Measurements from ENCODE around the gene CYP4V2. TPM values are rescaled to one million over a fixed set of nuclear protein-coding genes. Genes with fewer than 3 reads are reported as not detected.
"Not testable (repeated sequence)": the region's sequence is repeated elsewhere in the genome, so short reads cannot be mapped to it uniquely, and the experiment has no call there.

Gene CYP4V2
- total RNA-seq, 3 donors from 2014 or later = 4.8 to 7.2 (median 6.7) TPM

DNA sequence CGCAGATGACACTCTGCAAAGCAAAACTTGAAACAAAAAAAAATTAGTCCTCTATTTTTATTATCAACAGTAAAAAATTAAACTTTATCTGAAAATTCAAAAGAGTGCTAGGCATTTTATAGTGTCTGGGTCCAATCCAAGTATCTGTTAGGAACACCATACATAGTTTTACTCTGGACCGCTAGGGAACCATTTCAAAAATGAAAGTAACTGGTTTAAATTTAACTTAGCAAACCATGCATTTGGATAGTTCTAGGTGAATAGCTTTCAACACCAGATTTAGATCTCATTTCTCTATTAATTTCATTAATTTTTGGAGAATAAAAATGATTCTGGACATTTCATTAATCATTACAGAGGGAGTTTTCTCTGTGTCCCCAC lies 37.1 kb downstream of the CYP4V2 start:
- Mint-ChIP-seq H3K9me3 (peaks cover 7% of the 10 kb centered on the region), H3K4me3 (no peak overlapping the region), H3K4me1 (ENCODE audit: low read depth) (no peaks in the 10 kb centered on the region), H3K36me3 (ENCODE audit: insufficient read depth) (peaks cover 19% of the 10 kb centered on the region), H3K27me3 (ENCODE audit: low read depth) (no peaks in the 10 kb centered on the region)
- no peak for DNase-seq
- ATAC-seq = no peak

DNA sequence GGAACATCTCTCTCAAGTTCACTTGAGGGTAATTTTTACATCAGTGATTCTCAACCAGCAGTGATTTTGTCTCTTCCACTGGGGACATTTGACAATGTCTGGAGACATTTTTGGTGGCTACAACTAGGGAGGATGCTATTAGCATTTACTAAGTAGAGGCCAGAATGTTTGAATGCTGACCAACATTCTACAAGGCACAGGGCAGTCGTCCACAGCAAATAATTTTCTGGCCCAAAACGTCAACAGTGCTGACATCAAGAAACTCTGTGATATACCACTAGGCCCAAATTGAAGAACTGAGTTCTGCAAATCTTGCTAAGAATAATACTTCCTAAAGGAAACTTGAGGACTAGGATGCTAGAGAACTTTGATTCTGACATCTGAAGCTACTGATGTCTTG lies 43.0 kb downstream of the CYP4V2 start:
- Mint-ChIP-seq H3K27me3 (ENCODE audit: low read depth) (no peaks in the 10 kb centered on the region), H3K4me1 (ENCODE audit: low read depth) (no peaks in the 10 kb centered on the region), H3K36me3 (ENCODE audit: insufficient read depth) (peaks cover 24% of the 10 kb centered on the region), H3K9me3 (no peaks in the 10 kb centered on the region), H3K4me3 (no peak overlapping the region)
- ATAC-seq = no peak
- DNase-seq = no peak

DNA sequence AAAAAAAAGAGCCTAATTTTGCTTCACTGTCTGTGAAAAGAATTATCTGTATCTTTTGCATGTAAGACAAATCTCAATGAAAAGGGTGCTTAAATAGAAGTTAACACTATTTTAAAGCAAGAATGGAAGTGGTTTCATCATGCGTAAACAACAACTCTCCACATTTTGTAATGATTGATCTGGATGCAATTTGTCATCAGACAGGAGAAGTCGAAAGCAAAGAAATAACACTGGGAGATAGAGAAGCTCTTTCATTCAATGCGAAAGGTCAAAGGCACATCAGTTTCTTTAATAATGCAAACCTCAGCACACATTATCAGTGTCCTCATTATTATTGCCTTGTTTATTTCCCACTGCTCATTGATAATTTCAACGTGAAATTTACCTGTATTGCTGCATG lies 44.8 kb downstream of the CYP4V2 start:
- Mint-ChIP-seq H3K4me3 (no peak overlapping the region), H3K36me3 (ENCODE audit: insufficient read depth) (peaks cover 30% of the 10 kb centered on the region), H3K9me3 (no peaks in the 10 kb centered on the region), H3K27me3 (ENCODE audit: low read depth) (no peaks in the 10 kb centered on the region), H3K4me1 (ENCODE audit: low read depth) (no peaks in the 10 kb centered on the region)
- ATAC-seq (no peak), DNase-seq (no peak)

DNA sequence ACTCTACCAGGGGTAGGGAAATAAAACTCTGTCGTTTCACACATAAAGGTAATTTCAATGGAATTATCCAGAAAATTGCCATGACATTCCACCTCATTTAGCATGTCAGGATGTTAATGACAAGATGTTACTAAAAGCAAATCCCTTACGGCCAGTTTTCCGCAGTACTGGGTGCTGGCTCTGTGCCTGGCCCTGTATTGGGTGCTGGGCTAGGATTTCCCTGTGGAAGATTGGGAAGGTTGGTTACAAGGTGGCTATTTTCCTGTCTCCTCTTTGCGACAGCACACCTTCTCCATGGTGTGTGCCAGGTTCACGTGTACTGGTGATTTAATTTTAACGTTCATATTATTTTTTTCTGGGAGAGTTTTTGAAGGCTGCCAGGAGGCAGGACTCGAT lies 49.1 kb downstream of the CYP4V2 start:
- Mint-ChIP-seq H3K4me1 (ENCODE audit: low read depth) (no peaks in the 10 kb centered on the region), H3K9me3 (no peaks in the 10 kb centered on the region), H3K36me3 (ENCODE audit: insufficient read depth) (peaks cover 20% of the 10 kb centered on the region), H3K4me3 (no peak overlapping the region), H3K27me3 (ENCODE audit: low read depth) (no peaks in the 10 kb centered on the region)
- ATAC-seq (no peak), DNase-seq (no peak)

DNA sequence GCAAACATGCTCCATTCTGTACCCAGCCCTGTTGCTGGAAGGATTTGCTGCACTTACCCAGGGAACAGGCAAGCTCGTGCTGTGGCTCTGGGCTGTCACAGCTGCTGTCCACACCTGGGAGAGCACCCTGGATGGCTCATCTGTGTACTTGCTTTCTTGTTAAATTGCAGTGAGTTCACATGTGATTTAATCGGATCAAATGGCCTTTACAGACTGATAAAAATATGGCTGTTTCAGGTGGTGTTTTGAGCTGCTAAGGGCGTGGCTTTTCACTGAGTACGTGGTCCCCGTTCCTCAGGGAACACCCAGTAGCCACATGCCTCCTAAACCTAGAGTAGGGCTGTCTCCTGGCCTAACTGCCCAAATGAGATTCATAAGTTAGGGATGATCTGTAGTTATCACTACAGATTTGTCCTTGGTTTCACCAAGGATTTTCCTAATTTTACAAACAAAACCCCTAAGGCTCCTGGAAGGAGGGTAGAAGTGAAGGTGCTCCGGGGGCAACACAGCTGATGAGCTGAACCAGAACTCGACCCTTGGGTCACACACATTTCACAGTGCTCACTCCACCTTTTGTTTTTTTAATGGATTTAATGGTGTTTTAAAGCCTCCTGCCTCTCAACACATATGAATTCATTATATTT lies 49.6 kb downstream of the CYP4V2 start:
- H3K4me3 Mint-ChIP-seq = no peak overlapping the region
- H3K36me3 Mint-ChIP-seq (ENCODE audit: insufficient read depth) = peaks cover 23% of the 10 kb centered on the region
- no peak for DNase-seq
- H3K27me3 Mint-ChIP-seq (ENCODE audit: low read depth) = no peaks in the 10 kb centered on the region
- no peaks in the 10 kb centered on the region for H3K4me1 Mint-ChIP-seq (ENCODE audit: low read depth)
- H3K9me3 Mint-ChIP-seq = peaks cover 4% of the 10 kb centered on the region
- ATAC-seq = no peak

DNA sequence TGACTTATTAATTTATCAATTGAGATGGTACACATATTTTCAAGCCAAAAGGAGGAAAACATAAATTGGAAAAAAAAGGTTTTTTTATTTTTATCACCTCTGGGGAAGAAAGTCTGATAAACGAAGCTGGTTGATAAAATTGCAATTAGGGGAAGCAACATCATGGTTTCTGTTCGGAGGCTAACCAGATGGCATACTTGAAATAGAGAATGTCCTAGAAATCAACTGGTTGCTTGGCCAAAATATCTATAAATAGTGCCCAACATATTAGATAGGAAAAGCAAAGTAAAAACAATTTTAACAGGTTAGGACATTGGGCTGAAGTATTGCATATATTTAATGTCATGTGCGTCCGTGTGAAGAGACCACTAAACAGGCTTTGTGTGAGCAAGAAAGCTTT lies 50.2 kb downstream of the CYP4V2 start:
- Mint-ChIP-seq H3K36me3 (ENCODE audit: insufficient read depth) (peaks cover 27% of the 10 kb centered on the region), H3K4me3 (no peak overlapping the region), H3K27me3 (ENCODE audit: low read depth) (no peaks in the 10 kb centered on the region), H3K9me3 (peaks cover 8% of the 10 kb centered on the region), H3K4me1 (ENCODE audit: low read depth) (no peaks in the 10 kb centered on the region)
- no peak for ATAC-seq
- no peak for DNase-seq

DNA sequence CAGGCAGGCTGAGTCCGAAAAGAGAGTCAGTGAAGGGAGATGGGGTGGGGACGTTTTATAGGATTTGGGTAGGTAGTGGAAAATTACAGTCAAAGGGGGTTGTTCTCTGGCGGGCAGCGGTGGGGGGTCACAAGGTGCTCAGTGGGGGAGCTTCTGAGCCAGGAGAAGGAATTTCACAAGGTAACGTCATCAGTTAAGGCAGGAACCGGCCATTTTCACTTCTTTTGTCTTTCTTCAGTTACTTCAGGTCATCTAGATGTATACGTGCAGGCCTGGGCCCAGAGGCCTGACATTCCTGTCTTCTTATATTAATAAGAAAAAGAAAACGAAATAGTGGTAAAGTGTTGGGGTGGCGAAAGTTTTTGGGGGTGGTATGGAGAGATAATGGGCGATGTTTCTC lies 50.7 kb downstream of the CYP4V2 start:
- not testable (repeated sequence) for ATAC-seq; H3K9me3 Mint-ChIP-seq; H3K27me3 Mint-ChIP-seq (ENCODE audit: low read depth); H3K4me3 Mint-ChIP-seq; DNase-seq; H3K4me1 Mint-ChIP-seq (ENCODE audit: low read depth)
- peaks cover 27% of the 10 kb centered on the region for H3K36me3 Mint-ChIP-seq (ENCODE audit: insufficient read depth)

DNA sequence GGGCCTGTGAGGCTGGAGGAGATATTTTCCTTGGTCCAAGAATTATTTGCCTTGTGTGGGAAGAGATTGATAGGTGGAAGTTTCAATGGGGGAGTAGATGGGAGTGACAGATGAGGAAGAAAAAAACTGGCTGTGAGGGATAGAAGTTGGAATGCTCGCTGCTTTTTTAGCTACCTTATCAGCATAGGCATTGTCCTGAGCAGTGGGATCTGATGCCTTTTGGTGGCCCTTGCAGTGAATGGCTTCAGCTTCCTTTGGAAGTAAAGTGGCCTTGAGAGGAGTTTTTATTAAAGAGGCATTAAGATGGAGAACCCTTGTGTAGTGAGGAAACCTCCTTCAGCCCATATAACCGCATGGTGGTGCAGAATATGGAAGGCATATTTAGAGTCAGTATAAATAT lies 52.0 kb downstream of the CYP4V2 start:
- DNase-seq = no peak
- H3K4me3 Mint-ChIP-seq = no peak overlapping the region
- peaks cover 8% of the 10 kb centered on the region for H3K9me3 Mint-ChIP-seq

DNA sequence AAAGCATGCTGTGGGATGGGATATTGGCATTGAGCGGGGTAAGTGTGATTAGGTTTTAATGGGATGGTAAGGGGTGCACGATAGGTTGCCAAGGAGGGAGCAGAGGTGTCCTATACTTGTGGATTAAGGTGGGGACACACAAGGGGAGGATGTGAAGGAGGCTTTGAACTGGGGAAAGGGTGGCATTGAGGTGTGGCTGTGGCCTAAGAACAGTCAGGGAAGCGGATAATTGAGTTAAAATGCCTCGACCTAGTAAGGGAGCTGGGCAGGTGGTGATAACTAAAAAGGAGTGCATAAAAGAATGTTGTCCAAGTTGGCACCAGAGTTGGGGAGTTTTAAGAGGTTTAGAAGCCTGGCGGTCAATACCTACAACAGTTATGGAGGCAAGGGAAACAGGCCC lies 53.5 kb downstream of the CYP4V2 start:
- H3K4me1 Mint-ChIP-seq (ENCODE audit: low read depth) = no peaks in the 10 kb centered on the region
- ATAC-seq = no peak

More for the DNA sequence above, 52.0 kb downstream of the CYP4V2 start:
- no peak for ATAC-seq
- Mint-ChIP-seq H3K36me3 (ENCODE audit: insufficient read depth) (peaks cover 17% of the 10 kb centered on the region), H3K27me3 (ENCODE audit: low read depth) (no peaks in the 10 kb centered on the region), H3K4me1 (ENCODE audit: low read depth) (no peaks in the 10 kb centered on the region)

DNA sequence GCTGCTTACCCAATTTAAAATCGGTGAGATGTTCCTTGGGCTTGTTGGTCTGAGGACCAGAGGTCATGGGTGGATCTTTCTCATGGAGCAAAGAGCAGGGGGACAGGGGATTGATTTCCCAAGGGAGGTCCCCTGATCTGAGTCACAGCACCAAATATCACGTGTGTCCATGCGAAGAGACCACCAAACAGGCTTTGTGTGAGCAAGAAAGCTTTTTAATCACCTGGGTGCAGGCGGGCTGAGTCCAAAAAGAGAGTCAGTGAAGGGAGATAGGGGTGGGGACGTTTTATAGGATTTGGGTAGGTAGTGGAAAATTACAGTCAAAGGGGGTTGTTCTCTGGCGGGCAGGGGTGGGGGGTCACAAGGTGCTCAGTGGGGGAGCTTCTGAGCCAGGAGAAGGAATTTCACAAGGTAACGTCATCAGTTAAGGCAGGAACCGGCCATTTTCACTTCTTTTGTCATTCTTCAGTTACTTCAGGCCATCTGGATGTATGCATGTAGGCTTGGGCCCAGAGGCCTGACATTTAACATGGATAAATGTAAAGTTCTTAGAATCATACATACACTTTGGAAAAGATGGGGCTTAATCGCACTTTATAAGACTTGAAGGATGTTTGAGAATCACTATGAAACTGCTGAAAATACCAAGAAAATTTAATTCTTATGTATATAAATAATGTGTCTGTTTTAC lies 55.8 kb downstream of the CYP4V2 start:
- not testable (repeated sequence) for H3K4me3 Mint-ChIP-seq; ATAC-seq; H3K4me1 Mint-ChIP-seq (ENCODE audit: low read depth); DNase-seq; H3K27me3 Mint-ChIP-seq (ENCODE audit: low read depth); H3K9me3 Mint-ChIP-seq
- H3K36me3 Mint-ChIP-seq (ENCODE audit: insufficient read depth) = peaks cover 17% of the 10 kb centered on the region

More for the DNA sequence above, 53.5 kb downstream of the CYP4V2 start:
- peaks cover 8% of the 10 kb centered on the region for H3K9me3 Mint-ChIP-seq
- H3K27me3 Mint-ChIP-seq (ENCODE audit: low read depth) = no peaks in the 10 kb centered on the region
- DNase-seq = no peak
- peaks cover 15% of the 10 kb centered on the region for H3K36me3 Mint-ChIP-seq (ENCODE audit: insufficient read depth)
- no peak overlapping the region for H3K4me3 Mint-ChIP-seq

DNA sequence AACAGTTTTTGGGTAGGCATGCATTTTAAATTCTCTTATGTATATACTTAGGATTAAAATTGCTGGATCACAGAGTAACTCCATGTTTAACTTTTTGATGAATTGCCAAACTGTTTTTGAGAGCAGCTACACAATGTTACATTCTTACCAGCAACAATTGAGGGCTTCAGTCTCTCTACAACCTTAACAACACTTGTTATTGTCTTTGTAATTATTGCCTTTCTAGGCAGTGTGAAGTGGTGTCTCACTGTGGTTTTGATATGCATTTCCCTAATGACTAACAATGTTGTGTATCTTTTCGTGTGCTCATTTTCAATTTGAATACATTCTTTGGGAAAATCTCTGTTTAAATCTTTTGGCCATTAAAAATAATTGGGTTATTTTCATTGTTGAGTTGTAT lies 57.3 kb downstream of the CYP4V2 start:
- H3K4me1 Mint-ChIP-seq (ENCODE audit: low read depth) = no peaks in the 10 kb centered on the region
- peaks cover 8% of the 10 kb centered on the region for H3K9me3 Mint-ChIP-seq
- DNase-seq = no peak
- no peak overlapping the region for H3K4me3 Mint-ChIP-seq
- ATAC-seq = no peak
- no peaks in the 10 kb centered on the region for H3K27me3 Mint-ChIP-seq (ENCODE audit: low read depth)
- peaks cover 18% of the 10 kb centered on the region for H3K36me3 Mint-ChIP-seq (ENCODE audit: insufficient read depth)

DNA sequence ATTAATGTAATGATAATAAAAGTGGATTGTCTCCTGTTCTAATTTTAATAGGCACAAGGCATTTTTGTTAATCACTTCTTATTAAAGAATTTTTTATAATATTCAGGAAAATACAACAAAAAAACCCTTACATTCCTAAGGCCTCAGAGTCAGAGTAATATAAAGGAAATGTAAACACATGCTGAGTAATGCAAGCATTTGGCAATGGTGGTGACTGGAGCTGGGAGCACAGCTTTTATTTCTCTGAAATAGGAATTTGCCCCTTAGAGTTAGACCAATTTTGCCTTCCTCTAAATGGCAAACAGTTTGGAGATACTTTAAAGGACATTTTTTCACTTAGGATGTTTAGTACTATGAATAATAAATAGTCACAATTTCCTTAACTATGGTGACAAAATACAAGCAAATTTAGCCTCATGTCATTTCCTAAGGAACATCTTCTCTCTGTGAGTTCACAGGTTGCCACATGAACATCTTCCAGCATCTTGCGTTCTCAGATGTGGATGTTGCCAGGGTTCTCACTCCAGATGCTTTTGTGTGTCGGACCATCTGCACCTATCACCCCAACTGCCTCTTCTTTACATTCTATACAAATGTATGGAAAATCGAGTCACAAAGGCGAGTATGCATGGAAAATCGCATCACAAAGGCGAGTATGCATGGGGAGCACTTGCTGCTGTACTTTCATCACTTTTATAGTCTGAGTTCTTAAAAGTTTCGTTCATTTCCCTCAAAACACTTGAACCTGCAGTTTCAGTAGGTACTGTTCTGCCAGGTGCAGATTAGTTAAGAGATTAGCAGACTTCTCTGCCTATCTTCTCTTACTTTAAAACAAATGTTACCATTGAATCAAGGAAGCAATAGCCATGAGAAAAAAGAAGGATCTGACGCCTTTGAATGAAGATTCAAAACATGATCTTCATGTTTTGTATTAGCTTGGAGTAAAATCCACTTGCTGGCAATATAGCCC lies 58.7 kb downstream of the CYP4V2 start:
- no peaks in the 10 kb centered on the region for H3K4me1 Mint-ChIP-seq (ENCODE audit: low read depth)
- no peaks in the 10 kb centered on the region for H3K27me3 Mint-ChIP-seq (ENCODE audit: low read depth)
- ATAC-seq = no peak
- H3K4me3 Mint-ChIP-seq = no peak overlapping the region
- DNase-seq = no peak
- H3K36me3 Mint-ChIP-seq (ENCODE audit: insufficient read depth) = peaks cover 24% of the 10 kb centered on the region
- peaks cover 8% of the 10 kb centered on the region for H3K9me3 Mint-ChIP-seq

DNA sequence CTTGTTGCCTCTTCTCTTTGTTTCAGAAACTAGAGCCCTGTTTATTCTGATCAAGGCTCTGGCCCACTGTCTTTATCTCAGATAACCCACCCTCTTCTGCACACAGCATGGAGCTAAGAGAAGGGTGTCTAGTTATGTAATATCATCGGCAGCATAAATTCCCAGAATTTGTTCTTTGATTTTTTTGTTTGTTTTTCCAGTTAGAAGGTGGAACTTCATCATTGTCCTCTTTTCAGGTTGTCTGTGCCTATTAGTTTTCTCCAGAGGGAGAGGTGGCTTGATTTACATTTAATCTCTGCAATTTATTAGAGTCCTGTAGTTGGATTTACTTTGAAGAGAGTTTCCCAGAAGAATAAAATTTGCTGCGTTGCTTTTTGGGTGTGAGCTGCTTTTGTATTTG lies 59.4 kb downstream of the CYP4V2 start:
- ATAC-seq = no peak

DNA sequence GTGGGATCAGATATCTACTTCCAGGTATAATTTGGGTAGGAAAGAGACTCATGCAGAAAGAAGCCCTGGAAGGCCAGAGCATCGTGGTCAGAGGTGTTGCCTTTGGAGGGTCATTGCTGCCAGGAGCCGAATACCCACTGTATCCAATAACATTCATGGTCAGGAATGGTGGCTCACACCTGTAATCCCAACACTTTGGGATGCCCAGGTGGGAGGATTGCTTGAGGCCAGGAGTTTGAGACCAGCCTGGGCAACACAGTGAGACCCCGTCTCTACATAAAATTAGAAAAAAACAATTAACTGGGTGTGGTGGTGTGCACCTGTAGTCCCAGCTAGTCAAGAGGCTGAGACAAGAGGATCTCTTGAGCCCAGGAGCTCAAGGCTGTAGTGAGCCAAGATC lies 63.8 kb downstream of the CYP4V2 start:
- no peaks in the 10 kb centered on the region for H3K9me3 Mint-ChIP-seq
- no peak for ATAC-seq
- no peaks in the 10 kb centered on the region for H3K4me1 Mint-ChIP-seq (ENCODE audit: low read depth)
- DNase-seq = no peak
- H3K36me3 Mint-ChIP-seq (ENCODE audit: insufficient read depth) = peaks cover 26% of the 10 kb centered on the region
- H3K4me3 Mint-ChIP-seq = no peak overlapping the region
- H3K27me3 Mint-ChIP-seq (ENCODE audit: low read depth) = no peaks in the 10 kb centered on the region

More for the DNA sequence above, 59.4 kb downstream of the CYP4V2 start:
- no peak overlapping the region for H3K4me3 Mint-ChIP-seq
- peaks cover 6% of the 10 kb centered on the region for H3K9me3 Mint-ChIP-seq
- no peaks in the 10 kb centered on the region for H3K27me3 Mint-ChIP-seq (ENCODE audit: low read depth)
- H3K36me3 Mint-ChIP-seq (ENCODE audit: insufficient read depth) = peaks cover 24% of the 10 kb centered on the region
- no peak for DNase-seq
- no peaks in the 10 kb centered on the region for H3K4me1 Mint-ChIP-seq (ENCODE audit: low read depth)

All from activated T-cell treated with anti-CD3 and anti-CD28 coated beads, Interleukin-2, amount 50 U/mL, for 4 hours (primary cell).